Measurements from ENCODE around the gene CELF2.

Gene CELF2

GRCh38 chr10:11088709-11089108, 71.0 kb downstream of the CELF2 start:
- DNase-seq (ENCODE audit: low read depth) = no peak
- TF ChIP-seq CTCF (IDR thresholded peaks at IDR 0.05; ENCODE audit: low read length, missing control alignments) = no peak
- no peak overlapping the region for H3K4me3 ChIP-seq (replicated peaks; ENCODE audit: low read depth, low read length)

GRCh38 chr10:11089272-11089671, 71.6 kb downstream of the CELF2 start:
- H3K4me3 ChIP-seq (replicated peaks; ENCODE audit: low read depth, low read length) = no peak overlapping the region
- DNase-seq (ENCODE audit: low read depth) = no peak
- TF ChIP-seq CTCF (IDR thresholded peaks at IDR 0.05; ENCODE audit: low read length, missing control alignments) = no peak

DNA sequence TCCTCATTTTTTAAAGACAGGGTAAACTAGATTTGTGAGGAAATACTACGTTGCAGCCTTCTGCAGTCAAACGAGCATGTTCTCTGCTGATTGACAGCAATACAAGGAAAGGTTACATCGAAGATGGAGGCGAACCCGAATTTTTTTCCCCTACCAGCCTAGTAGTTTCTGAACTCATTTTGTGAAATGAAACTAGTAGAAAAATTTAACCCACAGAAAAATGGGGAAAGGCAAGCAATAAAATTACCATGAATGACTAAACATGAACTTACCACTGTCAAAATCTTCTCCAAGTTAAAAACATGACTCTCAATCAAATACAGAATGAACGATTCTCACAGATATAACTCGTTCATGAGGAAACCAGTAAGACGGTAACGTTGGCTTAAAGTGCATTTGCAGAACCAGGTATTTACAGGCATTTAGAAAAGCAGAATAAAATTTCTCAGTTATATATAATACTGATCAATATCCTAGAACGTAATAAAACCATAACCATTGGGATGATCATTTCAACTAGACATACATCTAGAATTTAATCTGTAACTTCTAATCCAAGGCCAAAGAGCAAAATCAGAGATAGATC, 73.9 kb downstream of the CELF2 start:
- no peak overlapping the region for H3K4me3 ChIP-seq (replicated peaks; ENCODE audit: low read depth, low read length)
- DNase-seq (ENCODE audit: low read depth) = no peak
- no peak for TF ChIP-seq CTCF (IDR thresholded peaks at IDR 0.05; ENCODE audit: low read length, missing control alignments)

DNA sequence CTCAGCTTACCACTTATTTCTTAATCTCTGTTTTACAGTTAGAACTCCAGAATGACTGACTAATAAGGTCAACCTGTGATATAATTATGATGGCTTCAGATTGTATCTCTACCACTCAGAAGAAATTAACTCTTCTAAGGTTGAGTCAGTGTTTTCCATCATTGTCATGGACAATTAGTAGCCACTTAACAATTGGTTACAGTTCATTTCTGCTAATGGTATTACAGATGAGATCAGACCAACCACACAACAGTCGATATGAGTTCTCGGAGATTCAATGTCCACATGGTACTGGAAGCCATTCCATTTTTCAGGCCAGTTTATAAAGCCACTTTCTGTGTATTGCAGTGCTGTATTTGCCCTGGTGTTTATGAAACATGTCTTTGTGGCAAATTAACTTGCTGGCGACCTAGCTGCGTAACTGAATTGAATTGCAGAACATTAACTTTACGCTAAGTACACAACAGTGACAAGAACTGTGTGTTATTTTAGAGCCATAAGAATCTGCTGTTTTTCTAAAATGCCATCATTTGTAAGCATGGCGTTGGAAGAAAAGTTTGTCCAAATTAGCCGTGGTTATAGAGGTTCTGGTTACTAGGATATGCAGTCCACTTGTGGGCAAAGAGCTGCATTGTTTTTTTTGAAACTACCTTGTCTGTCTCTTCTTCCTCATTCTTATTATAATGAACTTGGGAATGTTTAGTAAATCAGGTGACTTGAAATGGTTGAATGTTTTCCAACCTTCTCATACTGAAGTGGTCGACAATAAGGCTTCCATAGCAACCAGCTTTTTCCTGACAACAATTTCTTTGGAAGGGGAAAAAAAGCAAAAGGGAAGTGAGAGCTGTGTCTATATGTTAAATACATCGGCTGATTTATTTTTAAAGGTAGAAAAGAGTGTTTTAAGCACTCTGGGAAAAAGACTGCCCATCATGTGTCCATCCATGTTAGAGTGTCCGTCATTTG, 76.4 kb downstream of the CELF2 start:
- no peak for DNase-seq (ENCODE audit: low read depth)
- TF ChIP-seq CTCF (IDR thresholded peaks at IDR 0.05; ENCODE audit: low read length, missing control alignments) = no peak
- no peak overlapping the region for H3K4me3 ChIP-seq (replicated peaks; ENCODE audit: low read depth, low read length)

- no peak overlapping the region for H3K4me3 ChIP-seq (replicated peaks; ENCODE audit: low read depth, low read length)
- DNase-seq (ENCODE audit: low read depth) = peak; percentile 27
- no peak for TF ChIP-seq CTCF (IDR thresholded peaks at IDR 0.05; ENCODE audit: low read length, missing control alignments)
Measured at GRCh38 chr10:11095374-11095801, 77.7 kb downstream of the CELF2 start.

GRCh38 chr10:11096422-11096821, 78.8 kb downstream of the CELF2 start:
- DNase-seq (ENCODE audit: low read depth) = no peak
- TF ChIP-seq CTCF (IDR thresholded peaks at IDR 0.05; ENCODE audit: low read length, missing control alignments) = no peak
- H3K4me3 ChIP-seq (replicated peaks; ENCODE audit: low read depth, low read length) = no peak overlapping the region
